C4-2B (cell line): ENCODE measurements around the gene RILPL1.

Experiments used
- ZFX ChIP-seq: fragments of 450-650 bp; IDR thresholded peaks from 2 replicates; pipeline ENCODE4 v1.6.1; 2017
- TF ChIP-seq, protein P1 (sequence below): fragments of 450-650 bp; conservative IDR thresholded peaks from 2 replicates; pipeline ENCODE4 v1.5.1; 2017; ENCODE audit warnings: mild to moderate bottlenecking

DNA sequence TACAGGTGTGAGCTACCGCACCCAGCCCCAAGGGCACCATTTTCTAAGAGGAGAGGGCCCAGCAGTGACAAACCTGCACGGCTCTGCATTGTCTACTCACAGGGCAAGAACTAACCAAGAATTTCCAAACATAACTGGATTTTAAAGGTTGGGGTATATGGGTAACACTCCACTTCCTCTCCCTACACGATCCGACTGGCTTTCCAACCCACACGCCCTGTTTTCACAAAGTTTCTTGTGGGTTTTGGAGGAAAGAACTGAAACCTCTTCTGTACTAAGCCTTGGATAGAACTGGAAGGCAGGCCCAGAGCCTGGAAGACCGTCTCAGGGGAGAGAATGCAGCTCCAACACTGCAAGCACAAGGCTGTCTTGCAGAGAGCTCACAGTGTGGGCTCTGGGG is 50.6 kb downstream of the RILPL1 start:
- TF ChIP-seq, protein P1, sequence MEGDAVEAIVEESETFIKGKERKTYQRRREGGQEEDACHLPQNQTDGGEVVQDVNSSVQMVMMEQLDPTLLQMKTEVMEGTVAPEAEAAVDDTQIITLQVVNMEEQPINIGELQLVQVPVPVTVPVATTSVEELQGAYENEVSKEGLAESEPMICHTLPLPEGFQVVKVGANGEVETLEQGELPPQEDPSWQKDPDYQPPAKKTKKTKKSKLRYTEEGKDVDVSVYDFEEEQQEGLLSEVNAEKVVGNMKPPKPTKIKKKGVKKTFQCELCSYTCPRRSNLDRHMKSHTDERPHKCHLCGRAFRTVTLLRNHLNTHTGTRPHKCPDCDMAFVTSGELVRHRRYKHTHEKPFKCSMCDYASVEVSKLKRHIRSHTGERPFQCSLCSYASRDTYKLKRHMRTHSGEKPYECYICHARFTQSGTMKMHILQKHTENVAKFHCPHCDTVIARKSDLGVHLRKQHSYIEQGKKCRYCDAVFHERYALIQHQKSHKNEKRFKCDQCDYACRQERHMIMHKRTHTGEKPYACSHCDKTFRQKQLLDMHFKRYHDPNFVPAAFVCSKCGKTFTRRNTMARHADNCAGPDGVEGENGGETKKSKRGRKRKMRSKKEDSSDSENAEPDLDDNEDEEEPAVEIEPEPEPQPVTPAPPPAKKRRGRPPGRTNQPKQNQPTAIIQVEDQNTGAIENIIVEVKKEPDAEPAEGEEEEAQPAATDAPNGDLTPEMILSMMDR = no peak
- TF ChIP-seq ZFX = no peak
